Erythroblast (primary cell): ENCODE measurements around the gene MAB21L1.

Source experiments
- DNase-seq, 2 experiments: peaks; one replicate each; lab custom pipeline; 2025; lab: John Stamatoyannopoulos, UW
- GATA1 ChIP-seq: IDR thresholded peaks from 2 replicates; pipeline ENCODE4 v1.6.1; 2011; ENCODE audit warnings: low read depth, mild to moderate bottlenecking, control low read depth, low read length, moderate library complexity
- POLR2A ChIP-seq: IDR thresholded peaks from 2 replicates; pipeline ENCODE4 v1.6.1; 2011; ENCODE audit warnings: mild to moderate bottlenecking, low read length

Gene MAB21L1

GRCh38 chr13:35496761-35497386 lies 20.4 kb upstream of the MAB21L1 start:
- TF ChIP-seq GATA1 (no peak), POLR2A (no peak)
- DNase-seq = no peak

GRCh38 chr13:35496006-35496405 lies 19.5 kb upstream of the MAB21L1 start:
- DNase-seq = no peak
- TF ChIP-seq GATA1 (no peak), POLR2A (no peak)

GRCh38 chr13:35489050-35489449 lies 12.6 kb upstream of the MAB21L1 start:
- no peak for DNase-seq
- TF ChIP-seq GATA1 (no peak), POLR2A (no peak)

- TF ChIP-seq GATA1 (no peak), POLR2A (no peak)
- DNase-seq = no peak
These were observed 8.9 kb upstream of the MAB21L1 start for GRCh38 chr13:35485424-35485823.

GRCh38 chr13:35484384-35484783 lies 7.9 kb upstream of the MAB21L1 start:
- no peak for DNase-seq
- TF ChIP-seq POLR2A (no peak), GATA1 (no peak)

GRCh38 chr13:35483761-35484160 lies 7.3 kb upstream of the MAB21L1 start:
- no peak for DNase-seq
- TF ChIP-seq POLR2A (no peak), GATA1 (no peak)

- TF ChIP-seq GATA1 (no peak), POLR2A (no peak)
- no peak for DNase-seq
These were observed 6.0 kb upstream of the MAB21L1 start for GRCh38 chr13:35482527-35482926.

- no peak for DNase-seq
- no peak for TF ChIP-seq POLR2A
- TF ChIP-seq GATA1 = no peak
These were observed 5.3 kb upstream of the MAB21L1 start for GRCh38 chr13:35481777-35482176.

- no peak for DNase-seq
- TF ChIP-seq POLR2A (no peak), GATA1 (no peak)
These were observed 3.9 kb upstream of the MAB21L1 start for GRCh38 chr13:35480346-35480745.

- DNase-seq = no peak
- TF ChIP-seq GATA1 (no peak), POLR2A (no peak)
These were observed 3.2 kb upstream of the MAB21L1 start for GRCh38 chr13:35479706-35480105.

GRCh38 chr13:35479038-35479492 lies 2.6 kb upstream of the MAB21L1 start:
- DNase-seq = no peak
- TF ChIP-seq POLR2A (no peak), GATA1 (no peak)

- DNase-seq = no peak
- TF ChIP-seq GATA1 (no peak), POLR2A (no peak)
These were observed 2.0 kb upstream of the MAB21L1 start for GRCh38 chr13:35478271-35479037.

- no peak for DNase-seq
- TF ChIP-seq POLR2A = no peak
- no peak for TF ChIP-seq GATA1
These were observed 977 bp upstream of the MAB21L1 start for GRCh38 chr13:35477386-35477946.
